Urinary bladder (tissue), 4 donors: ENCODE measurements around the gene KATNB1. TPM values are rescaled to one million over a fixed set of nuclear protein-coding genes. Genes with fewer than 3 reads are reported as not detected.
"Not testable (repeated sequence)": the region's sequence is repeated elsewhere in the genome, so short reads cannot be mapped to it uniquely, and the experiment has no call there.

ENCODE experiments used
- DNase-seq: peaks from one replicate; pipeline ENCODE4 v3.0.0-alpha.2; 2015; ENCODE audit errors: extremely low spot score
- H3K27ac ChIP-seq: one replicate; pipeline ENCODE4 v1.5.1; 2013; ENCODE audit warnings: low read depth, mild to moderate bottlenecking, moderate library complexity
- H3K36me3 ChIP-seq: one replicate; pipeline ENCODE4 v1.6.1; 2013; ENCODE audit warnings: mild to moderate bottlenecking, moderate library complexity; ENCODE audit not compliant: insufficient read depth
- H3K4me1 ChIP-seq: one replicate; pipeline ENCODE4 v1.6.1; 2013; ENCODE audit warnings: mild to moderate bottlenecking, moderate library complexity; ENCODE audit not compliant: insufficient read depth
- H3K4me3 ChIP-seq: one replicate; pipeline ENCODE4 v1.5.1; 2013; ENCODE audit warnings: low read depth, low read length
- WGBS: extraction: QIAGEN DNeasy Blood & Tissue Kit; methylation state at CpG from one replicate; pipeline ENCODE4 v1.1.7; 2013; 5-methylcytosine and 5-hydroxymethylcytosine counted together
- polyA plus RNA-seq: library from polyadenylated mRNA; stranded (reverse); fragments of 200-250 nt; gene quantifications from one replicate; pipeline ENCODE4 v1.2.3, GENCODE V29; 2013
- total RNA-seq: library from RNA; depleted of rRNA; stranded (reverse); fragments of >200 nt; gene quantifications from one replicate; pipeline ENCODE4 v1.2.3, GENCODE V29; 2014
- donor health status: healthy with polysubstance abuse.
- donor health status: healthy.

Gene KATNB1
- total and polyA plus RNA-seq, 2 donors, result 11.9 to 15.0 TPM

- Histone ChIP-seq H3K27ac (no peak overlapping the region), H3K36me3 (no peaks in the 10 kb centered on the region), H3K4me1 (no peaks in the 10 kb centered on the region), H3K4me3 (no peak overlapping the region)
- 89% methylated on average over 11 of the region's 11 CpGs for WGBS
- DNase-seq, result no peak
Observed at GRCh38 chr16:57707331-57707730, 28.2 kb upstream of the KATNB1 start.

- Histone ChIP-seq H3K27ac (no peak overlapping the region), H3K36me3 (no peaks in the 10 kb centered on the region), H3K4me3 (no peak overlapping the region), H3K4me1 (no peaks in the 10 kb centered on the region)
- no peak for DNase-seq
- WGBS, result 90% methylated on average over 3 of the region's 3 CpGs
Observed at GRCh38 chr16:57708168-57708567, 27.4 kb upstream of the KATNB1 start.

GRCh38 chr16:57709663-57710062, 25.9 kb upstream of the KATNB1 start:
- Histone ChIP-seq H3K27ac (no peak overlapping the region), H3K4me1 (no peaks in the 10 kb centered on the region), H3K36me3 (no peaks in the 10 kb centered on the region), H3K4me3 (no peak overlapping the region)
- WGBS, result 83% methylated on average over 3 of the region's 3 CpGs
- no peak for DNase-seq

- Histone ChIP-seq H3K36me3 (no peaks in the 10 kb centered on the region), H3K27ac (no peak overlapping the region), H3K4me1 (no peaks in the 10 kb centered on the region), H3K4me3 (no peak overlapping the region)
- no peak for DNase-seq
- 83% methylated on average over 5 of the region's 5 CpGs for WGBS
Observed at GRCh38 chr16:57711346-57711745, 24.2 kb upstream of the KATNB1 start.

- Histone ChIP-seq H3K36me3 (no peaks in the 10 kb centered on the region), H3K4me1 (no peaks in the 10 kb centered on the region), H3K27ac (no peak overlapping the region), H3K4me3 (no peak overlapping the region)
- DNase-seq, result no peak
- WGBS, result 90% methylated on average over 3 of the region's 3 CpGs
Observed at GRCh38 chr16:57711993-57712392, 23.6 kb upstream of the KATNB1 start.

GRCh38 chr16:57712569-57712968, 23.0 kb upstream of the KATNB1 start:
- 63% methylated on average over 6 of the region's 6 CpGs for WGBS

GRCh38 chr16:57713596-57713995, 22.0 kb upstream of the KATNB1 start:
- H3K4me3 ChIP-seq, result no peak overlapping the region
- no peaks in the 10 kb centered on the region for H3K4me1 ChIP-seq
- 88% methylated on average over 8 of the region's 8 CpGs for WGBS
- H3K27ac ChIP-seq, result no peak overlapping the region
- no peaks in the 10 kb centered on the region for H3K36me3 ChIP-seq
- no peak for DNase-seq

More at GRCh38 chr16:57712569-57712968, 23.0 kb upstream of the KATNB1 start:
- not testable (repeated sequence) for H3K4me1 ChIP-seq, DNase-seq, H3K27ac ChIP-seq, H3K4me3 ChIP-seq, H3K36me3 ChIP-seq

- no peak for DNase-seq
- Histone ChIP-seq H3K4me1 (no peaks in the 10 kb centered on the region), H3K27ac (no peak overlapping the region), H3K4me3 (no peak overlapping the region), H3K36me3 (no peaks in the 10 kb centered on the region)
- WGBS, result 84% methylated on average over 6 of the region's 6 CpGs
Observed at GRCh38 chr16:57714047-57714446, 21.5 kb upstream of the KATNB1 start.

- WGBS, result 71% methylated on average over 3 of the region's 3 CpGs
Observed at GRCh38 chr16:57720142-57720575, 15.4 kb upstream of the KATNB1 start.

GRCh38 chr16:57721356-57722209, 14.0 kb upstream of the KATNB1 start:
- Histone ChIP-seq H3K4me3 (no peak overlapping the region), H3K27ac (no peak overlapping the region), H3K36me3 (no peaks in the 10 kb centered on the region), H3K4me1 (no peaks in the 10 kb centered on the region)
- 72% methylated on average over 17 of the region's 17 CpGs for WGBS
- no peak for DNase-seq

More at GRCh38 chr16:57720142-57720575, 15.4 kb upstream of the KATNB1 start:
- H3K27ac ChIP-seq, result no peak overlapping the region
- H3K36me3 ChIP-seq, result no peaks in the 10 kb centered on the region
- no peak for DNase-seq
- H3K4me1 ChIP-seq, result no peaks in the 10 kb centered on the region
- H3K4me3 ChIP-seq, result no peak overlapping the region

- DNase-seq, result no peak
- Histone ChIP-seq H3K27ac (no peak overlapping the region), H3K4me1 (no peaks in the 10 kb centered on the region), H3K36me3 (no peaks in the 10 kb centered on the region), H3K4me3 (no peak overlapping the region)
- WGBS, result 88% methylated on average over 2 of the region's 2 CpGs
Observed at GRCh38 chr16:57722210-57722499, 13.4 kb upstream of the KATNB1 start.

- Histone ChIP-seq H3K36me3 (no peaks in the 10 kb centered on the region), H3K4me1 (no peaks in the 10 kb centered on the region), H3K27ac (no peak overlapping the region), H3K4me3 (no peak overlapping the region)
- WGBS, result 82% methylated on average over 11 of the region's 11 CpGs
- no peak for DNase-seq
Observed at GRCh38 chr16:57722651-57723050, 12.9 kb upstream of the KATNB1 start.

- Histone ChIP-seq H3K4me3 (no peak overlapping the region), H3K27ac (no peak overlapping the region), H3K4me1 (no peaks in the 10 kb centered on the region), H3K36me3 (no peaks in the 10 kb centered on the region)
- 75% methylated on average over 7 of the region's 7 CpGs for WGBS
- no peak for DNase-seq
Observed at GRCh38 chr16:57723170-57723569, 12.4 kb upstream of the KATNB1 start.

- no peak for DNase-seq
- WGBS, result 81% methylated on average over 15 of the region's 15 CpGs
Observed at GRCh38 chr16:57724531-57724930, 11.0 kb upstream of the KATNB1 start.

More at GRCh38 chr16:57724531-57724930, 11.0 kb upstream of the KATNB1 start:
- no peak overlapping the region for H3K27ac ChIP-seq
- H3K36me3 ChIP-seq, result no peaks in the 10 kb centered on the region
- H3K4me1 ChIP-seq, result no peaks in the 10 kb centered on the region
- H3K4me3 ChIP-seq, result no peak overlapping the region
